Mucosa of gallbladder (tissue), 1 donor: ENCODE measurements around the gene NOL9. TPM values are rescaled to one million over a fixed set of nuclear protein-coding genes. Genes with fewer than 3 reads are reported as not detected.
"Not testable (repeated sequence)": the region's sequence is repeated elsewhere in the genome, so short reads cannot be mapped to it uniquely, and the experiment has no call there.

Experiments
- DNase-seq: peaks from one replicate; pipeline ENCODE4 v3.0.0-alpha.2; 2020; ENCODE audit warnings: low spot score
- total RNA-seq: library from RNA; stranded (reverse); gene quantifications from one replicate; pipeline ENCODE4 v1.2.1, GENCODE V29; 2021
- donor health status: DM: no; HTN: no; CAD: no.

Gene NOL9
- total RNA-seq, 1 donor from 2014 or later: 24.2 TPM

DNA sequence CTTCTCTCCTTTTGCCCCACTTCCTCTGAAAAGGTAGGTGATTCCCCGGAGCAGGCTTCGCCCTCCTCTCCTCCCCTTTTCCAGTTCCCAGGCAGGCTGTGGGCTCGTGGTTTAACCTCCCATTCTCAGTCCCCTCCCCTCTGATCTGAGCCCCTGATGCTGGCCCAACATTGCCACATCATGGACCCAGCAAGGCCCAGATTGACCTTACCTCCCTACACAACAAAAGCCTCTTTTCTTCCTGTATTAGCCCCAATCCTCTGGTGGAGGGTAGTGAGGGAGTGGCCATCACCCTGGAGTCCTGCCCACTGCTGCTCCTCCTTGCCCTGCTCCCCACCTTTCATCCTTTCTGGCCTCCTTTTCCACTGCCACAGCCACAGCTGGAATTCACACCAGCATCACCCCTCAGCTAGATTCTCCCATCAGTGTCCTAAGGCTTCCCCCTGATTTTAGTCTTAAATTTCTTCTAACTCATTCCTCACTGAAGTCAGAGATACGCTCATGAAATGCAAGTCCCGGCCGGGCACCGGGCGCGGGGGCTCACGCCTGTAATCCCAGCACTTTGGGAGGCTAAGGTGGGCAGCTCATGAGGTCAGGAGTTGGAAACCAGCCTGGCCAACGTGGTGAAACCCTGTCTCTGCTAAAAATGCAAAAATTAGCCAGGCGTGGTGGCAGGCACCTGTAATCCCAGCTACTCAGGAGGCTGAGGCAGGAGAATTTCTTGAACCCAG, 18.5 kb upstream of the NOL9 start:
- no peak for DNase-seq

DNA sequence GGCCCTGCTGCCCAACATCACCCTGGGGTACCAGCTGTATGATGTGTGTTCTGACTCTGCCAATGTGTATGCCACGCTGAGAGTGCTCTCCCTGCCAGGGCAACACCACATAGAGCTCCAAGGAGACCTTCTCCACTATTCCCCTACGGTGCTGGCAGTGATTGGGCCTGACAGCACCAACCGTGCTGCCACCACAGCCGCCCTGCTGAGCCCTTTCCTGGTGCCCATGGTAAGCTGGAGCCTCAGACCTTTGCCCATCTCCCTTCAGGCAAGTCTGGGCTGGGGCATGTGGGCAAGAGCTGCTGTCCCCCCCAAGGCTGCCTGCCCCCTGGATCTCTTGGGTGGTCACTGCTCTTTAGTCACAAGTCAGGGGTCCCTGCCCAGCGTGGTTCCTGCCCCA, 16.7 kb upstream of the NOL9 start:
- DNase-seq: no peak

DNA sequence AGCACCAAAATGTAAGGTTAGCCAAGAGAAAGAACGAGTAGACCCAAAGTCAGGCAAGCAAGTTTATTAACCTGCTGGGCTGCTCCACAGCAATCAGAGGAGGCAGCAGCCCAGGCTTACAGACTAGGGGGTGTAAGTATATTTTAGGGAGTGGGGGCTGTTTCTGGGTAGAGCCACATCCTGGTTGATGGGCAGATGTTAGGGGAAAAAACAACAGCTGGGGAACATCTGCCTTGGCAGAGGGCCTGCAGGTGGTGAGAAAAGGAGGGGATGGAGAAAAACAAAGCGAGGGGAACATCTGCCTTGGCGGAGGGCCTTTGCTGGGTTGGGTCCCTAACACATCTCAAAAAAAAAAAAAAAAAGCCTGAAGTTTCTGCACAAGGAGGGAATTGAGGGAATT, 15.8 kb upstream of the NOL9 start:
- no peak for DNase-seq

DNA sequence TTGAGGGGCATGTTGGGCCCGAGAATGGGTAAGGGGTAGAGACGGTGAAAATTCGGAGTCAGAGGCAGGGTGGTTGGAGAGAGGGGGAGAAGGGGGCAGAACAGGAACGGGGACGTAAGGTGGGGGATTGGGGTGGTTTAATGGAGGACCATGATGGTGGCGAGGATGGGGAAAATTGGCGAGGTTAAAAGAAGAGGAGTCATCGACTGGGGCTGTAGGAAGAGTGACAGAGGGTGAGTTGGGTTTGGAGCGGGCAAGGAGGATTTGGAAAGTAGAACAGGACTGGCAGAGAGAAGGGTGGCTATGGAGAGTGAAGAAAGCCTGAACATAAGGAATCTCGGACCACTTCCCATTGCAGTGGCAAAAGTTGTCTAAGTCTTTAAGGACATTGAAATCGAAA, 14.7 kb upstream of the NOL9 start:
- no peak for DNase-seq

DNA sequence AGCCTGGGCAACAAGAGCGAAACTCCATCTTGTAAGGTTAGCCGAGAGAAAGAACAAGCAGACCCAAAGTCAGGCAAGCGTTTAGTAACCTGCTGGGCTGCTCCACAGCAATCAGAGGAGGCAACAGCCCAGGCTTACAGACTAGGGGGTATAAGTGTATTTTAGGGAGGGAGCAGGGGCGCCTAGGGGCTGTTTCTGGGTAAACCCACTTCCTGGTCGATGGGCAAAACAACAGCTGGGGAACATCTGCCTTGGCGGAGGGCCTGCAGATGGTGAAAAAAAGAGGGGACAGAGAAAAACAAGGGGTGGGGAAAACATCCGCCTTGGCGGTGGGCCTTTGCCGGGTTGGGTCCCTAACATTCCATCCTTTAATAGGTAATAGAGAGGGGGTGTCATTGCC, 6.0 kb upstream of the NOL9 start:
- no peak for DNase-seq

DNA sequence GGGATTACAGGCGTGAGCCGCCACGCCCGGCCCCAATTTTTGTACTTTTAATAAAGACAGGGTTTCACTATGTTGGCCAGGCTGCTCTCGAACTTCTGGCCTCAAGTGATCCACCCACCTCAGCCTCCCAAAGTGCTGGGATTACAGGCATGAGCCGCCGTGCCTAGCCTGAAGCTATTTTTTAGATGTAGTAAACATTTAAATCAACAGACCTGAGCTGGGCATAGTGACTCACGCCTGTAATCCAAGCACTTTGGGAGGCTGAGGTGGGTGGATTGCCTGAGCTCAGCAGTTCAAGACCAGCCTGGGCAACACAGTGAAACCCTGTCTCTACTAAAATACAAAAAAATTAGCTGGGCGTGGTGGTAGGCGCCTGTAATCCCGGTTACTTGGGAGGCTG, 4.8 kb upstream of the NOL9 start:
- not testable (repeated sequence) for DNase-seq

DNA sequence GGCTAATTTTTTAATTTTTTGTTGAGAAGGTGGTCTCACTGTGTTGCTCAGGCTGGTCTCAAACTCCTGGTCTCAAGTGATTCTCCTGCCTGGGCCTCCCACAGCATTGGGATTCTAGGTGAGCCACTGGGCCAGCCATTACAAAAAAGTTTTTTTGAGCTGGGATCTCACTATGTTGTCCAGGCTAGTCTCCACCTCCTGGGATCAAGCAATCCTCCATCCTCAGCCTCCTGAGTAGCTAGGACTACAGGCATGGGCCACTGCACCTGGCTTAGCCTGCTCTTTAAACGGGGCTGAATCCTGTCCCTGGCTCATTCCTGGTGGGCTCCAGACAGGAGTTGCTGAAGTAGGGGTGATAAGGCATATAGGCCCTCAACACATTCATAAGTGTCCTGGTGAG, 3.3 kb upstream of the NOL9 start:
- DNase-seq: no peak

DNA sequence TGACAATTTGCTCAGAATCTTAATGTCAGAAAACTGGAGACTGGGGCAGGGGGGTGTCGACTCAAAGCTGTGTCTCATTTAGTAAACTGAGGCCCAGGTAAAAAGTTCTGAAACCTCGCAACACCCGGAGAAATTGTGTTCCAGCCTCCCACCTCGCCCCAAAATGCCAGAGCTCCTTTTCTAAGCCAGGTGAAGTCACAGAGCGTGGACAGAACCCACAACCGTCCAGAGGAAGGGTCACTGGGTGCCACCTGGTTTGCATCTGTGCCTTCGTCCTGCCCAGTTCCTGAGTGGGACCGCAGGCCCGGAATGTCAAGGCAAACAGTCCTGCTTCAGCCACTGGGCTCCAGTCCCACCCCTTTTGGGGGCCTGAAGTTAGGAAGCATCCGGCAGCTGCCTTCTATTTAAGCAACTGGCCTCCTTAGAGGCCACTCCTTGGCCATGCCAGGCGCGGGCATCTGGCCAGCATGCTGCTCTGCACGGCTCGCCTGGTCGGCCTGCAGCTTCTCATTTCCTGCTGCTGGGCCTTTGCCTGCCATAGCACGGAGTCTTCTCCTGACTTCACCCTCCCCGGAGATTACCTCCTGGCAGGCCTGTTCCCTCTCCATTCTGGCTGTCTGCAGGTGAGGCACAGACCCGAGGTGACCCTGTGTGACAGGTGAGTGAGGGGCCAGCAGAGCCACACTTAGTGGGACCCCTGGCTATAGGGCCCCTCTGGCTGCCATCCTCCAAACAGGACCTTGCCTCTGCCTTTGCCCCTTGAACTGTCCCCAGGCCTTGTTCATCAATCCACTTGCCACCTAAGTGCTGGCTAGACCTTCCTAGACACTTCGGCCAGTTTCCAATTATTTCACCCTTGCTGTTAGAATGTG, 830 bp upstream of the NOL9 start, which contains the start of gene TAS1R1:
Gene TAS1R1, plus strand, starts transcription at position 401 of the 872 bp plus-strand sequence. Its CDS starts 67 bp downstream, at position 468.
- DNase-seq: peak; percentile 51

DNA sequence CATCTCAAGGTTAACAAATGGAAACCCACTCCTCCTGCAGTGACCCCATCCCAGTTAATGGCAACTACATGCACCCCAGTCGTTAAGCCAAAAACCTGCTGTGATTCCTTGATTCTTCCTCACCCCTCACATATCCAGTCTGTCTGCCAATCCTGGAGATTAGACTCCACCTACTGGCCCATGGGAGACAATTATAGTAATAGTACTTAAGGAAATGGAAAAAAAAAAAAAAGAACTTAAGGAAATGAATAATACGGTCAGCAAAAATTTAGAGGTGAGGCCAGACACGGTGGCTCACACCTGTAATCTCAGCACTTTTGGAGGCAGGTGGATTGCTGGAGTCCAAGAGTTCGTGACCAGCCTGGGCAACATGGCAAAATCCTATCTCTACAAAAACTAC, 7.0 kb downstream of the NOL9 start:
- no peak for DNase-seq

DNA sequence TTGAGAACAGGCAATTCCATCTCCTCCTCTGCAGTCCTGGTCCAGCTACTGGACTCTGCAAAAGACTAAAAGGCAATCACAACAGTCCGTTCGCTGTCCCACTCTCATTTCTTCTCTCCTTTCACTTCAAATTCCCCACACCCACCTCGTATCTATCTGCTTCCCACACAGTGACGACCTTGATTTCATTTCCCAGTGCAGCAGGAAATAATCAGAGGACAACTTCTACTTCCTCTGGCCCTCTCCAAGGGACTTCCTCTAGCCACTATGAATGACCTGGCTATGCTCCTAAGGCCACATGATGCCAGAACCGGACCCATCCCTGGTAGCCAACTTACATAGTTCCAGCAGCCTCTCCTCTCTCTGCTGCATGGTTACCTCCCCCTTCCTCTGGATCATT, 8.0 kb downstream of the NOL9 start:
- DNase-seq: no peak

DNA sequence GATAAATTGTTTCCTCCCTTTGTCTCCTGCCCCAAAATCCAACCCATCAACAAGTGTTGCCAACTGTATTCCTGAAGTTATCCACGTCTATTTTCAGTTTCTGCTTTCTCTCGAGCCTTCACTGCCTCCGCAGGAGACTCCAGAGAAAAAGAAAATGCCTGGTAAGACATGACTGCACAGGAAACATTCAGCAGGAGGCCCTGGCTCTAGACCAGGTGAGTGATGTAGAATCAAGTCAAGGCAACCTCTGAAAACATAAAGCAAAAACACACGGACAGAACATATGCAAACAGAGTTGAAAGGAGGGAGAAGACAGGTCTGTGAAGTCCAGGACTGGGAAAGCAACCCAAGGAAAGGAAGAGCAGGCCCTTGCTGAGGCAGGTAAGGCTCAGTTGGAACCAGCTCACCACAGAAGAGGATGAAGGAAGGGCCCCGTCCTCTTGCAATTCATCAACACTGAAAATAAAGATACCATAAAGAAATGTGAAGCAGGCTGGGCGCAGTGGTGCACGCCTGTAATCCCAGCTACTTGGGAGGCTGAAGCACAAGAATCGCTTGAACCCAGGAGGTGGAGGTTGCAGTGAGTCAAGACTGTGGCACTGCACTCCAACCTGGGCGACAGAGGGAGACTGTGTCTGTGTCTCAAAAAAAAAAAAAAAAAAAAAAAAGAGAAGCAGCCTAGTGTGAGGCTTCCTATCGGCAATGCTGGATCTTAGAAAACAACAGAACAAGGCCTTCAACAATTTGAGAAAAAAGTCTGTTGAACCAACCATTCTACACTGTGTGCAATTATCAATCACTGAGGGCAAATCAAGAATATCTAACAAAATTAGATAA, 8.8 kb downstream of the NOL9 start:
- DNase-seq: no peak

DNA sequence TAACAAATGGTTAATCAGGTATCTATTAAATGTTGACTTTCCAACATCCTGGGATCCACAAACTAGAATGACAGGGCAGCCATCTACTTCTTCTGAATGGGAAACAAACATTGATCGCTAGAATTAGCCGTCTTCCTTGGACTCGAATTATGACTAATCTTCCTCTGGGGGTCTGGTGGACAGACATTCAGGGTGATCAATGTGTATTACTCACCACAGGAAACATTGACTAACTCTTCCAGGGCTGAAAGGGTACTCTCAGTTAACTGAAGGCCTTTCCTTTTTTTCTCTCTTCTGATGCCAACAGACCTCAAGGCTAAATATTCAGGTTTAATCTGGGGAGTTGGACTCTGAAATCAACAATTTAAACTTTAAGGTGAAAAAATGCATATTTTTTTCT, 9.5 kb downstream of the NOL9 start:
- no peak for DNase-seq

DNA sequence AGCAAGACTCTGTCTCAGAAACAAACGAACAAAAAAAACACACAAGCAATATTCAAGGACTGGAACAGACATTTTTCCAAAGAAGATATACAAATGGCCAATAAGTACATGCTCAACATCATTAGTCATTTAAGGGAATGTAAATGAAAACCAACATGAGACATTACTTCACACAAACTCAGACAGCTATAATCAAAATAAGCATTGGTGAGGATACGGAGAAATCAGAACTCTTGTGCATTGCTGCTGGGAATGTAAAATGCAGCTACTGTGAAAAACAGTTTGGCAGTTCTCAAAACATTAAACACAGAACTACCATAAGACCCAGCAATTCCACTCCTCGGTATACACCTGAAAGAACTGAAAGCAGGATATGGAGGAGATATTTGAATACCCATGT, 15.4 kb downstream of the NOL9 start:
- no peak for DNase-seq

DNA sequence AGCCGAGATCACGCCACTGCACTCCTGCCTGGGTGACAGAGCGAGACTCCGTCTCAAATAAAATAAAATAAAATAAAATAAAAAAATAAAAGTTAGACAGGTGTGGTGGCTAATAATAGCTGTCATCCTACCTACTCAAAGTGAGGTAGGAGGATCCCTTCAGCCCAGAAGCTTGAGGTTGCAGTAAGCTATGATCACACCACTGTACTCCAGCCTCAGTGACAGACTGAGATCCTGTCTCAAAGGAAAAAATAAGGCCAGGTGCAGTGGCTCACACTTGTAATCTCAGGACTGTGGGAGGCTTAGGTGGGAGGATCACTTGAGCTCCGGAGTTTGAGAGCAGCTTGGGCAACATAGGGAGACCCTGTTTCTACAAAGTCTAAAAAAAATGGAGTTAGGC, 18.0 kb downstream of the NOL9 start:
- no peak for DNase-seq

DNA sequence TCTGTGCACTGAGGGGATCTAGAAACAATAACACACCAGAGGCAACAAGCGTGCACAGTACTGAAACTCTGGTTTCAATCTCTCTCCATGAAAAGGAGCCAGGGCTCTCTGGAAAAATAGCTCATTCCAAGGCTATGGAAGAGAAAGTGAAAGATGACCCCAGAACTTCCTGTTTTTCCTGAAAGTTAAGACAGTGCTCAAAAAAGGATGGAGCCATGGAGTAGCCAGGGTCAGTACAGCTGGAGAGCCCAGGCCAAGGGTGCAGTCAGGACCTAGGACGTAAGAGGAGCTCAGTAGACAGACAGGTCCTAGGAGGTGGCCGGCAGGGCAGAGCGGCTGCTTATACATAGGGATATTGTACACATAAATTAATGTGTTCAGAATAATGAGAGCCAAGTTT, 19.1 kb downstream of the NOL9 start:
- DNase-seq: no peak

DNA sequence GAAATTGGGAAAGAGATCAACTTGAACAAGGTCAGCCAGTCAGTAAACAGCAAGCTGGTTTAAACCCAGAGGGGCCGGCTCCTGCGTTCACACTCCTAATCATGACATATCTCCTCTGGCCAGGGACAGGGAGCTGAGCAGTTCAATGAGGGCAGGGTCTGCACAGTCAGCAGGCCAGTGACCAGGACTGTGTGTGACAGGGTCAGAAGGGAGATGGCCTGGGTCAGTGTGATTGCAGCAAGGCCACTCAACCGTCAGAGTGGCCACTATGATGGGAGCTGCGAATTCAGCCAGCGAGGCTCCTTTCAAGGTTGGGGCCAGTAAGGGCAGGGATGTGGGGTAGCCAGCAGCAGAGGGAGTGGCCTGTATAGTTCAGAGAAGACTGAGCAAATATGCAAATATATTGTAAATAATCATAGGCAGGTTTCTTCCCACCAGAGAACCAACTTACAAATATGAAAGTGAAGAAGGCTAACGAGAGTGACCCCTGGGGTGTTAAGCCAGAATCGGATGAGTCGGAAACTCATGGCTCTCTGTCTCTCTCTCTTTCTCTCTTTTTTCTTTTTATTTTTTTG, 20.0 kb downstream of the NOL9 start:
- DNase-seq: no peak

DNA sequence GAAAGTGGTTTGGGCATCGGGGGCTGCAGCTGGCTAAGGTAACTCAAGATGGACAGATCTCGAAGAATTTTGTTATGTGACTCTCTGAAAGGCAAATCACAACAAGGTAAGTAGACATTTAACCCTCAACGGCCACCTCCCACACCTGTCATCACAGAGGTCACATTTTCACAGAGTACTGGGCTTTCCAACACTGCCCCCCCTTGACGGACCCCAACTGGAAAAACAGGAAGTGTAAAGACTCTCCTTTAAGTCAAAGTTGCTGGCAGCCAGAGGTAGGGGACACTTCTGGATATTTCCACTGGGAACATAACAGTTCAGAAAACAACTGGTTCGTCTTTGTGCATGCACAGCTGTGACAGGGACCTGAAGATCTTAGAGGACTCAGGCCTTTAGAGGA, 22.3 kb downstream of the NOL9 start:
- no peak for DNase-seq

DNA sequence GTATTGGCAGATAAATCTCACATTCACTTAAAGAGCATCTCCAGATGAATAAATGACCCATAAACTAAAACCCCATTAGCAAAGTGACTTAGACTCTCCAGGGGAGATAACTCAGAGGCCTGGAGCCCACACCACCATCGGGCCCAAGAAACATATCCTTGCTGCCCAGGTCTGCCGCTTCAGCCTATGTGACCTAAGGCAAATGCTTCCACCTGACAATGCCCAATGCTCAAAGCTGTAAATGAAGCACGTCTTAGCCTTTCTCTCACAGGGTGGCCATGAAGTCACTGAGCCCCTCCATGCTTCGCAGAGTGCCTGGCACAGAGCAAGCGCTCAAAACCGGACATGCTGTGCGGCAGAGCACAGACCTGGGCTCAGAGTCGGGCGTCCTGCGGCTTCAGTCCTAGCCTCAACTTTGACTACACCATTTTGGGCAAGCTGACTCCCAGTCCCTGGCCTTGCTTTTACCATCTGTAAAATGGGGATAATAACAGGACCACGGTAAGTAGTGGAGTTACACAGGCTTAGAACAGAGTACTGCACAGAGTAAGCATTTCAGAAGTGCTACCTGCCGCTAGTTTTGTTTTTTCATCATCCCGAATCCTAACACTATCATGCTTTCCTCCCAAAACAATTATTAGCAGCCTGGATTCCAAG, 23.7 kb downstream of the NOL9 start:
- DNase-seq: no peak

DNA sequence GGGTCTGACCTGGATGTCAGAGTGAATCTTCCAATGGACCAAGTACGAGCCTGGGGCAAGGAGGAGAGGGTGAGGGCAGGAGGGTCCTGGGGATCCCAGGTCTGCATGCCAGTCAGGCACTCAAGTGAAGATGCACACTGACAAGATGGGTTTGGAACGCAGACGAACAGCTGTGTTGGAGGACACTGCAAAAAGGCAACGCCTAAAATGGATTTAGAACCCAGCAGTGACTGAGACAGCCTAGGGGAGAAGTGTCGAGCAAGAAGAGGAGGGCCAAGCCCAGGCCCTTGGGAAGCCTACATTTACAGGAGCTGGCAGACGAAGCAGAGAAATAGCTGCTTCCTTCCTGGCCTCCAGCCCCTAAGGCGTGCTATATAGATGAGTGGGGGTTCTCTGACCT, 25.8 kb downstream of the NOL9 start:
- no peak for DNase-seq

DNA sequence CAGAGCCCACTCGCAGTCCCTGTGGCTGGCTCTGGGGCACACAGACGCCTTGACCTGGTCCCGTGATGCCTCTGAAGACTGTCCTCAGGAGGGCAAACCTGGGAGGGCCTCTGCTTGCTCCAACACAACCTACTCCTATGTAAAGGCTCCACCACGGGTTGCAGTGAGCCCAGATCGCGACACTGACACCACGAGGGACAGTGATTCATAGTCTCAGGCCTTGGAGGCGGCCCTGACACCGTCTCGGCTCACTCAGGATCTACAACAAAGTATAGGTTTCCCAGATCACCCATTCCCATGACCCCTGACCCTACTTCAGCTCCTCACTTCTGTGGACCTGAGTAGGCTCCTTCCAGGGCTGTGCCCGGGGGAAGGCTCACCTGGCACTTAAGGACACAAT, 28.0 kb downstream of the NOL9 start:
- no peak for DNase-seq

DNA sequence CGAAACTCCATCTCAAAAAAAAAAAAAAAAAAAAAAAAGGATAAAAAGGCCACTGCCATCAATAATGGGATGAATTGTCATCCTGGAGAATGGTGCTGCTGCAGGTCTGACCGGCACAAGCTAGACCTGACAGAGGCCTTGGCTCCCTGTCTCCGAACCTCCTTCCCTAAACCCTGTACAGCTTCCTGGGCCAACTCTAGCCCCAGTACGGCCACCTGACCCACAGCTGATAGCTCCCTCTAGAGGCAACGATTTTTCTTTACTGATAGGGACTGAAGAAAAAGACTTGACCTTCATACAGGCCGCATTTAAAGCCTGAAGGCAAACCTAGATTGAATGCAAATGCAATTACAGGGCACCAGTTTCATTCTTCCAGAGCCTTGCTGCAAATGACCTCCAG, 30.7 kb downstream of the NOL9 start:
- DNase-seq: no peak
